ENCODE data around the gene THAP9.

Gene THAP9

GRCh38 chr4:82969414-82969813 lies 68.9 kb downstream of the THAP9 start:
- no peak for DNase-seq
